Fibroblast of villous mesenchyme (primary cell): ENCODE measurements around the gene PIAS1. TPM values are rescaled to one million over a fixed set of nuclear protein-coding genes. Genes with fewer than 3 reads are reported as not detected.
"Not testable (repeated sequence)": the region's sequence is repeated elsewhere in the genome, so short reads cannot be mapped to it uniquely, and the experiment has no call there.

ENCODE experiments used
- DNase-seq: peaks from one replicate; pipeline ENCODE4 v3.0.0-alpha.2; 2010; ENCODE audit warnings: low read depth
- H3K4me3 ChIP-seq: 2 replicates; pipeline ENCODE4 v1.5.1; 2011; ENCODE audit warnings: low read depth, mild to moderate bottlenecking, low read length
- total RNA-seq: library from RNA; depleted of rRNA; stranded (reverse); fragments of >200 nt; gene quantifications from 2 replicates; pipeline ENCODE4 v1.2.3, GENCODE V29; 2012
- TF ChIP-seq, protein P1 (sequence below): IDR thresholded peaks from 2 replicates; pipeline ENCODE4 v1.5.1; 2012; ENCODE audit warnings: low read depth, mild to moderate bottlenecking, low read length; ENCODE audit not compliant: insufficient read depth

PIAS1 gene
- total RNA-seq, 1 donor: 28.9 TPM

DNA sequence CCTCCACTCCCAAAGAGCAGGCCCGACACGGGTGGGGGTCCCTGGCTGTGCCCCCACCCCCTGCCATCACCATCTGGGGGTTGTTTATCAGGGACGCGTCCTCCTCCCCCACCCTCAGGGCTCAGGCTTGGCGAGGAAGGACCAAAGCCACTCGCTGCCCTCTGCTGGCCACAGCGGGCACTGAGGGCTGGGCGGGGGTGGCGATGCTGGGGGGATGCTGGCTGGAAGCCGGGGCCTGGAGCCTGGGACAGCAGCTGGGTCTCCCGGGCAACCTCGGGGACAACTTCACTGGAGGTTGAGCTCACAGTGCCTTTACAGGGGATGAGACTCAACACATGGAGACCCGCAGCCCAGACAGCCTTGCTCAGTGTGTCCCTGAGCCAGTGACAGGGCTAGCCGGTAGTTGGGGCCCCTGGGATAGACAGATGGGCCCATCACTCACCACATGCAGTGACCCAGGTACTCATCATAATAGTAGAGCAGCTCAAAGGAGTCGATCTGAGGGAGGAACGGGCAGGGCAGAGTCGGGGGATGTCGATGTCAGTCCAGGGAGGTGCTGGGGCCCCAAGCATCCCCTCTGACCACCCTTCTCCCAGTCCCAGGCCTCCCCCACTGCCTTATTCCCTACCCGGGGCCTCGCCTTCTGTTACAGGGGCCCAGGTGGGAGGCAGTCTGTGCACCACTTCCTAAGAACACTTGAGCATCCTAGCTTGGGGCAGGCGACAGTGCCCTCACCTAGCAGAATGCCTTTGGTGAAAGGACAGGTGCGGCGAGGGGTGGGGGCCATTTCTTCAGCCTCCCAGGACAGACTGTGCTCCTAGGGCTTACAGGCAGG is 156.9 kb downstream of the PIAS1 start:
- DNase-seq: peak; percentile 31
- TF ChIP-seq, protein P1, sequence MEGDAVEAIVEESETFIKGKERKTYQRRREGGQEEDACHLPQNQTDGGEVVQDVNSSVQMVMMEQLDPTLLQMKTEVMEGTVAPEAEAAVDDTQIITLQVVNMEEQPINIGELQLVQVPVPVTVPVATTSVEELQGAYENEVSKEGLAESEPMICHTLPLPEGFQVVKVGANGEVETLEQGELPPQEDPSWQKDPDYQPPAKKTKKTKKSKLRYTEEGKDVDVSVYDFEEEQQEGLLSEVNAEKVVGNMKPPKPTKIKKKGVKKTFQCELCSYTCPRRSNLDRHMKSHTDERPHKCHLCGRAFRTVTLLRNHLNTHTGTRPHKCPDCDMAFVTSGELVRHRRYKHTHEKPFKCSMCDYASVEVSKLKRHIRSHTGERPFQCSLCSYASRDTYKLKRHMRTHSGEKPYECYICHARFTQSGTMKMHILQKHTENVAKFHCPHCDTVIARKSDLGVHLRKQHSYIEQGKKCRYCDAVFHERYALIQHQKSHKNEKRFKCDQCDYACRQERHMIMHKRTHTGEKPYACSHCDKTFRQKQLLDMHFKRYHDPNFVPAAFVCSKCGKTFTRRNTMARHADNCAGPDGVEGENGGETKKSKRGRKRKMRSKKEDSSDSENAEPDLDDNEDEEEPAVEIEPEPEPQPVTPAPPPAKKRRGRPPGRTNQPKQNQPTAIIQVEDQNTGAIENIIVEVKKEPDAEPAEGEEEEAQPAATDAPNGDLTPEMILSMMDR: peak; percentile 91
- H3K4me3 ChIP-seq: peak overlapping the region; percentile 9

DNA sequence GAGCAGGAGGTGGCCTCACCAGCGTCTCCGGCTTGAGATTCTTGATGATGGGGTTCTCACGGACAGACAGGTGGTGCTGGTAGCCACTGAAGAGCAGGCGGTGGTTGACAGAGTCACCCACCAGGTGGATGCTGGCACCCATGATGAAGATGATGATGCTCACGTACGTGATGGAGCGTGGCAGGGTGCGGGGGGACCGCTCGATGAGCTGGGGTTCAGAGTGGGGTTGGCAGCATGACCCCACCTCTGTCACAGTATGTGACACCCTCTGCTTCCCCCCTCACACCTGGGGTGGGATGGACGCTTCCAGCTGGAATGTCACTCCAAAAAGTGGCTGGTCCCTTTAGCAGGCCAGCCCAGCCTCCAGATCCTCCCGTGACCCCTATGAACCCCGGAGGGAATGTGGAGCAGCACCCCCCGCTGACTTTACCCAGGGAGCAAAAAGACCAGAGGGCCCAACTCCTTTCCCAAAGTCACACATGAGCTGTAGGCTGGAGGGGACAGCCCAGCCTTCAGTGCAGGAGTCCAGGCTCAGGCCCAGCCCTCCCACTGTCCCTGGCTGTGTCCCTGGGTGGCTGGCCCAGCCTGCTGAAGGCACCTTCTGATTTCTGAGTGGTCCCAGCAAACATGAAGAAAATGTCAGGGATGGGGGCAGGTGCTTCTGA is 157.7 kb downstream of the PIAS1 start:
- TF ChIP-seq, protein P1: no peak
- no peak overlapping the region for H3K4me3 ChIP-seq
- no peak for DNase-seq

DNA sequence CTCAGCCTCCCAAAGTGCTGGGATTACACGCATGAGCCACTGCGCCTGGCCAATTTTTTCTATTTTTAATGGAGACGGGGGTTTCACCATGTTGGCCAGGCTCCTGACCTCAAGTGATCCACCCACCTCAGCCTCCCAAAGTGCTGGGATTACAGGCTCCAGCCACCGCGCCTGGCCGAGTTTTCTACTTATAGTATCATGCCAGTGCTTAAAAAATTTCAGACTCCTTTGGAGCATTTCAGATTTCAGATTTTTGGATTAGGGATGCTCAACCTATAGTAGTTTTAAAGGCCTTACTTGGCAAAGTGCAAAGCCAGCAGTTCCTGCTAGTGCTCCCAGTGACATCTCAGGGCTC is 159.4 kb downstream of the PIAS1 start:
- H3K4me3 ChIP-seq, DNase-seq: not testable (repeated sequence)

DNA sequence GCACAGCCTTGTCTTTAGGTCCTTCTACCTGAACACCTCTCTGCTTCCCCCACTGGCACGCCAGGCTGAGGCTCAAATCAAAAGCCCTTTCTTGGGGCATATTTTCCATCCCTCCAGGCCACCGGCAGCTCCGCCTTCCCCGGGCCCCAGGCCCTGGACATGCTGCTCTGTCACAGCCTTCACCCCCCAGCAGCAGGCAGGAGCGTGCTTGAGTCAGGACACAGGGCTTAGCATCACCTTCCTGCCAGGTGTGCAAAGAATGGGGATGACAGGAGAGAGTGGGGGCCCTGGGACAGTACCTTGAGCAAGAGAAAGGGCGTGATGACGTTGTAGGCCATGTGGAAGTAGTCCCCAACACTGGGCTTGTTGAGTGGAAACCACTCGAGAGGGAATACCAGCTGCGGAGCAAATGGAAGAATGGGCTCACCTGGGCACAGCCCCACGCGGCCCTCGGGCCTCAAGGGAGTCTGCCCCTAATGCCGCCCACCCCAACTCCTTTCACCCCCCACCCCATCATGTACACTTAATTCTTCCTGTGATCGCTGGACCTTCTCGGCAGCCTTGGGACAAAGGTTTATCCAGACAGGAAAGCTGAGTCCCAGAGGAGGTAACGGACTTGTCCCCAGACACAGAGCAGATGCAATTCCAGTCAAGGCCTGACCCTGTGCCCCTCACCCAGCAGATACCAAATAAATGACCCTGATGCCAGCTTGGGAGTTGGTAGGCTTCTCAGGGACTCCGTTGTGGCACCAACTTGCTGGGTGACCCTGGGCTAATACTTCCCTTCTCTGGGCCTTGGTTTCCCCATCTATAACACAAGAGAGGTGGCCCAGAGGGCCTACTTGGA is 160.1 kb downstream of the PIAS1 start:
- TF ChIP-seq, protein P1: no peak
- no peak for DNase-seq
- no peak overlapping the region for H3K4me3 ChIP-seq

DNA sequence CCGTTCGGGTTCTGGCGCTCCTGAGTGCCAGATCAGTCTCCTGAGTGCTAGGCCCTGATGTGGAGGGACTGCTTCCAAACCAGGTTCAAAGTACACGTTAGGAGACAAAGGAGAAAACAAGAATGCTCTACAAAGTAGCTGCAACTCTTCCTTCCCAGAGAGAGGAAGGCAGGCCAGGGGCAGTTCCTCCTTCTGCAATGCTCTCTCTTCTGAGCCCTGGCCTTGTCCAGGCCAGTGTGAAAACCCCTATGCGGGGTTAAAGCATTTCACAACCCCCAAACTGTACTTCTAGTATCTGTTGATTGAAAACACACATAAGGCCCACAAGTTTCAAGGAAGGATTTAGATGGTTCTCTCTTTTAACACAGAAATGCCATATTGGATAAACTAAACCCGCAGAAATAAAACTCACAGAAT is 160.7 kb downstream of the PIAS1 start:
- DNase-seq: no peak
- no peak overlapping the region for H3K4me3 ChIP-seq
- TF ChIP-seq, protein P1: no peak

DNA sequence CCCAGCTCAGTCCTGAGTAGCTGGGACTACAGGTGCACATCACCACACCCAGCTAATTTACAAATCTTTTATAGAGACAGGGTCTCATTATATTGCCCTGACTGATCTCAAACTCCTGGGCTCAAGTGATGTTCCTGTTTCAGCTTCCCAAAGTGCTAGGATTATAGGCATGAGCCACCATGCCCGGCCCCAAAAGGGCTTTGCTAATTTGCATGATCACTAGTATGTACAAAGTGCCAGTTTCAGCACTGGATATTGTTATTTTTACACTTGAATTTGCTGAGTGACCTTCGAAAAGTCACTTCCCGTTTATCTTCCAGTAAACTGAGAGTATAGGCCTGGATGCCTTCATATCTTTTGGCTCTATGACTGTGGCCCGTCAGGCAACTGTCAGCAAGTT is 163.2 kb downstream of the PIAS1 start:
- DNase-seq: no peak

More for the DNA sequence above, 163.2 kb downstream of the PIAS1 start:
- TF ChIP-seq, protein P1: no peak
- no peak overlapping the region for H3K4me3 ChIP-seq
